Skeletal muscle tissue (tissue), 4 donors: ENCODE results near the gene U2AF1L4. TPM values are rescaled to one million over a fixed set of nuclear protein-coding genes. Genes with fewer than 3 reads are reported as not detected.
A peak's percentile ranks its signal among the peaks of the same experiment; 100 is the strongest.

ENCODE experiments used
- H3K27ac ChIP-seq: one replicate; pipeline ENCODE4 v1.7.0; 2013; ENCODE audit warnings: mild to moderate bottlenecking, low read depth, low read length, inconsistent platforms
- H3K27me3 ChIP-seq, 3 donors: one replicate each; pipeline ENCODE4 v1.7.0; 2013; ENCODE audit warnings: low read length in 3 of 3; ENCODE audit not compliant: control insufficient read depth in 3 of 3, insufficient read depth in 3 of 3
- H3K36me3 ChIP-seq, 3 donors: one replicate each; pipeline ENCODE4 v1.7.0; 2013; ENCODE audit warnings: low read length in 3 of 3; ENCODE audit not compliant: control insufficient read depth in 3 of 3, insufficient read depth in 3 of 3
- H3K4me1 ChIP-seq, 3 donors: one replicate each; pipeline ENCODE4 v1.7.0; 2013; ENCODE audit warnings: low read length in 3 of 3, mild to moderate bottlenecking in 3 of 3; ENCODE audit not compliant: control insufficient read depth in 3 of 3, insufficient read depth in 3 of 3
- H3K4me3 ChIP-seq, 3 donors: one replicate each; pipeline ENCODE4 v1.7.0; 2013; ENCODE audit warnings: low read length in 3 of 3
- H3K9ac ChIP-seq, 3 donors: one replicate each; pipeline ENCODE4 v1.7.0; 2013; ENCODE audit warnings: low read length in 3 of 3, mild to moderate bottlenecking in 3 of 3, moderate library complexity in 2 of 3, low read depth in 1 of 3
- H3K9me3 ChIP-seq, 3 donors: one replicate each; pipeline ENCODE4 v1.7.0; 2013; ENCODE audit warnings: low read length in 3 of 3; ENCODE audit not compliant: control insufficient read depth in 3 of 3
- total RNA-seq: library from RNA; depleted of rRNA; stranded (reverse); fragments of >200 nt; gene quantifications from one replicate; pipeline ENCODE4 v1.2.3, GENCODE V29; 2014
- donor health status: Osteomylitis.

U2AF1L4 gene
- total RNA-seq, 1 donor from 2014 or later: 3.7 TPM

GRCh38 chr19:35780058-35780457, 34.8 kb upstream of the U2AF1L4 start:
- Histone ChIP-seq H3K9ac (no peak overlapping the region), H3K9me3 (no peaks in the 10 kb centered on the region), H3K4me1 (peaks cover 4 to 5% (median 5%) of the 10 kb centered on the region in 3 donors), H3K4me3 (no peak overlapping the region), H3K27me3 (no peaks in the 10 kb centered on the region), H3K36me3 (peaks cover 10 to 13% (median 12%) of the 10 kb centered on the region in 3 donors), H3K27ac (no peak overlapping the region)

- no peaks in the 10 kb centered on the region for H3K9me3 ChIP-seq
- H3K4me3 ChIP-seq: no peak overlapping the region
- H3K9ac ChIP-seq: no peak overlapping the region
- no peak overlapping the region for H3K27ac ChIP-seq
- peaks cover 10 to 13% (median 12%) of the 10 kb centered on the region in 3 donors for H3K36me3 ChIP-seq
- H3K4me1 ChIP-seq: peaks cover 10 to 13% (median 11%) of the 10 kb centered on the region in 3 donors
- no peaks in the 10 kb centered on the region for H3K27me3 ChIP-seq
These were observed 33.8 kb upstream of the U2AF1L4 start for GRCh38 chr19:35779033-35779432.

DNA sequence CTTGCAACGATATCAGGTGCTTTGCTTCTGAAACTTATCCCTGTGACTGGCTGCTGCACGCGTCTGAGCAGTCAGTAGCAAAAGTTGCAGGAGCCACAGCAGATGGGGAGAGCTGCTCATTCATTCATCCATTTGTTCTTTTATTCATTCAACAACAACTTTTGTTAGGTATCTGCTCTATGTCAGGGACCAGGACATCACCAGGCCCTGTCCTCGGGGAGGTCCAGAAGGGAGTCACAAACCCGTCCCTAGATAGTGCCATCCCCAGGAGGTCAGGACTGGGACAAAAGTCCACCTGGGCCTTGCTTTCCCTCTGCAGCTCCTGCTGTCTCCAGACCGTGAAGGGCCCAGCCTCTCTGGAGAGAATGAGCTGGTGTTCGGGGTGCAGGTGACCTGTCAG, 32.7 kb upstream of the U2AF1L4 start:
- no peak overlapping the region for H3K27ac ChIP-seq
- no peaks in the 10 kb centered on the region for H3K9me3 ChIP-seq
- H3K4me3 ChIP-seq: no peak overlapping the region
- H3K4me1 ChIP-seq: peaks cover 10 to 13% (median 11%) of the 10 kb centered on the region in 3 donors
- H3K36me3 ChIP-seq: peaks cover 10 to 13% (median 12%) of the 10 kb centered on the region in 3 donors
- no peaks in the 10 kb centered on the region for H3K27me3 ChIP-seq
- peak overlapping the region in 1 of 3 donors; percentile 3 for H3K9ac ChIP-seq

GRCh38 chr19:35777086-35777841, 32.0 kb upstream of the U2AF1L4 start:
- Histone ChIP-seq H3K9ac (no peak overlapping the region), H3K36me3 (peaks cover 9 to 13% (median 12%) of the 10 kb centered on the region in 3 donors), H3K27me3 (no peaks in the 10 kb centered on the region), H3K4me1 (peaks cover 10 to 13% (median 11%) of the 10 kb centered on the region in 3 donors), H3K4me3 (no peak overlapping the region), H3K9me3 (no peaks in the 10 kb centered on the region), H3K27ac (no peak overlapping the region)

GRCh38 chr19:35776102-35776788, 31.0 kb upstream of the U2AF1L4 start:
- Histone ChIP-seq H3K4me1 (peaks cover 10 to 13% (median 11%) of the 10 kb centered on the region in 3 donors), H3K9me3 (no peaks in the 10 kb centered on the region), H3K27me3 (no peaks in the 10 kb centered on the region), H3K36me3 (peaks cover 4 to 13% (median 9%) of the 10 kb centered on the region in 3 donors), H3K4me3 (peak overlapping the region in 1 of 3 donors; percentile 76), H3K27ac (no peak overlapping the region), H3K9ac (peak overlapping the region; percentile 25 to 51 (median 38))

DNA sequence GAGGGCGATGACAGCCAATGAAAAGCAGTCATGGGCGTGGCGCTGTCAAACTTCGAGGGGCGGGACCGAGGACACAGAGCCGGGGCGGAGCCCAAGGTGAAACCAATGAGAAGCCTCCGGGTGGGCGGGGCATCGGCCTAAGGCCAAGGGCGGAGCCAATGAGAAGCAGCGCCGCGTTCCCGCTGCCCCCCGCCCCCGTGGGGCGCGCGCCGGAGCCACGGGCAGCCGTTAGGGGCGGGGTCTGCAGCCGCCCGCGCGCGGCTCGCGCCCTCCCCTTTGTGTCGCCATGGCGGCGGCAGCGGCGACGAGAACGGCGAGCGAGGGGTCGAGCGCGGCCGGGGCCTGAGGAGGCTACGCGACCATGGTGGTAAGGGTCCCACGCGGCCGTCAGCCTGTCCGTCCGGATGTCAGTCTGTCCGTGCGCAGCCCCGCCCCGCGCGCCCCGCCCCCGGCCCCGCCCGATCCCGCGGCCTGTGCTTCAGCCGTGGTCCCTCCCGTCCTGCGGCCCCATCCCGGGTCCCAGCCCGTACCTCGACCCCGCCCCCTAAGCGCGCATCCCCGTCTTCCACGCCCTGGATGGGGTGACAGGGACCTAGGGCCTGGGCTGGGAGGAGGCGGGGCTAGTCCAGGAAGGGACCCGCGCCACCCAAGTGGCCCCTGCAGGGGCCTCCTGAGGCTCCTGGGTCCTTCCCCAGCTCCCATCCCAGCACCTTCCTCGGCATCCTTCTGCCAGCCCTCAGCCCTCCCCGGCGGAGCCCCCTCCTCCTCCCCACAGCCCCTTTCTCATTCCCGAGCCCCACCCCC, 30.3 kb upstream of the U2AF1L4 start, which contains the start of gene ARHGAP33:
Gene ARHGAP33 (plus strand): TSS at position 267 of the 804 bp plus-strand sequence. CDS start 95 bp downstream, at position 362.
- no peak within 1 kb of the TSS for H3K27ac ChIP-seq
- H3K36me3 ChIP-seq: peaks cover 4 to 13% (median 8%) of the 10 kb centered on the region in 3 donors
- H3K9ac ChIP-seq: peak within 1 kb of the TSS; percentile 38 to 76 (median 51)
- H3K4me1 ChIP-seq: peaks cover 10 to 13% (median 11%) of the 10 kb centered on the region in 3 donors
- no peaks in the 10 kb centered on the region for H3K9me3 ChIP-seq
- H3K4me3 ChIP-seq: peak within 1 kb of the TSS; percentile 73 to 83 (median 76)
- no peaks in the 10 kb centered on the region for H3K27me3 ChIP-seq

DNA sequence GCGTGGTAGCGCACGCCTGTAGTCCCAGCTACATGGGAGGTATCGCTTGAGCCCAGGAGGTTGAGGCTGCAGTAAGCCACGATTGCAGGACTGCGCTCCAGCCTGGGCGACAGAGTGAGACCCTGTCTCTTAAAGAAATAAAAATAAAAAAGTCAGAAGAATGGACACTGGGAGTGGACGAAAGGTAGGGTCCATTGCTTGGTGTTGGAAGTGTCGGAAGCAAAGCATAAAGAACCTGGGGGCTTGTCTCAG, 29.8 kb upstream of the U2AF1L4 start:
- H3K4me1 ChIP-seq: peaks cover 10 to 13% (median 11%) of the 10 kb centered on the region in 3 donors
- H3K4me3 ChIP-seq: peak overlapping the region; percentile 73 to 83 (median 76)
- H3K27ac ChIP-seq: no peak overlapping the region
- H3K27me3 ChIP-seq: no peaks in the 10 kb centered on the region
- H3K36me3 ChIP-seq: peaks cover 4 to 13% (median 7%) of the 10 kb centered on the region in 3 donors
- no peaks in the 10 kb centered on the region for H3K9me3 ChIP-seq
- H3K9ac ChIP-seq: peak overlapping the region in 2 of 3 donors; percentile 24 to 76

DNA sequence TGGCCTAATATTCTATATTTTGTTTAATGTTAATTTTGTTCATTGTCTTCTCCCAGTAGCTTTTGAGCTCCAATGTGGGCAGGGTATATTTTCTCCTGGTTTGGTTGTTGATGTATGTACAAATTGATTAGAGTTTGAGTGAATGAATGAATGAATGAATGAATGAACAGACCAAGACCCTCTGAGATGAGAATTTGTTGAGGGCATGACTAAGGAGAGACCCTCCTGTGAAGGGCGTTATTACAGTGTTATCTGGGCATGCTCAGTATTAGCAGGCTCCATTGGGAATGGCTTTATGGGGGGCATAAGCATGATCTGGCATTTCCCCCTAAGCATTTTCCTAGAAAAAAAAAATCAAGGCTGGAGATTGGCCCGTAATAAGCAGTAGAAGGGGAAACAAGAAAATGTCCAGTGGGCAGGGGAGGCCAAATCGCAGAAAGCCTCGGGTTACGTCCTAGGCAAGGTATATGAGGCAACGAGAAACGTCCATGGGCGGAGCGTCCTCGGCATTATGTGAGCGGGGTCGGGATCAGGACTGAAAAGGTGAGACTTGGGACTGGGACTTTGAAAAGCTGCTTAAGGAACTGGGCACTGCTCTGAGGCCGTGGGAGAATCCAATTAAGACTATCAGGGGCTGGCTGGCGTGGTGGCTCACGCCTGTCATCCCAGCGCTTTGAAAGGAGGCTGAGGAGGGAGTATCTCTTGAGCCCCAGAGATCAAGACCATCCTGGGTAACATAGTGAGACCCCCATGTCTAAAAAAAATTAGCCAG, 29.2 kb upstream of the U2AF1L4 start:
- Histone ChIP-seq H3K9me3 (no peaks in the 10 kb centered on the region), H3K27me3 (no peaks in the 10 kb centered on the region), H3K27ac (no peak overlapping the region), H3K9ac (peak overlapping the region in 2 of 3 donors; percentile 24 to 76), H3K4me3 (peak overlapping the region; percentile 73 to 83 (median 76)), H3K36me3 (peaks cover 4 to 10% (median 4%) of the 10 kb centered on the region in 3 donors), H3K4me1 (peaks cover 10 to 13% (median 11%) of the 10 kb centered on the region in 3 donors)
